SU-DHL-6 (cell line): ENCODE data around the gene AGBL5.

ENCODE experiments used
- CTCF ChIP-seq: fragments of 200-600 bp; sonication (generic); IDR thresholded peaks from one replicate; pipeline ENCODE4 v1.5.1; 2017; ENCODE audit warnings: antibody characterized with exemption, mild to moderate bottlenecking, low read length, moderate library complexity; ENCODE audit not compliant: insufficient read depth, poor library complexity, severe bottlenecking
- EZH2phosphoT487 ChIP-seq: fragments of 200-600 bp; sonication (generic), shearing (Covaris generic); conservative IDR thresholded peaks from 2 replicates; pipeline ENCODE4 v1.6.1; 2018; ENCODE audit warnings: mild to moderate bottlenecking, antibody characterized with exemption, low read length, moderate library complexity, mixed read lengths

- TF ChIP-seq CTCF: no peak
- TF ChIP-seq EZH2phosphoT487: no peak
Measured at GRCh38 chr2:27019931-27020855, 31.3 kb upstream of the AGBL5 start.
